HG03025 (cell line): ENCODE data around the gene GSG1.

Experiments
- ATAC-seq: cut with Tn5 transposase; IDR thresholded peaks from one replicate; pipeline ENCODE4 v1.9.1; 2021; ENCODE audit warnings: mild to moderate bottlenecking, moderate library complexity; ENCODE audit not compliant: unreplicated experiment, low FRiP score

GSG1 gene

DNA sequence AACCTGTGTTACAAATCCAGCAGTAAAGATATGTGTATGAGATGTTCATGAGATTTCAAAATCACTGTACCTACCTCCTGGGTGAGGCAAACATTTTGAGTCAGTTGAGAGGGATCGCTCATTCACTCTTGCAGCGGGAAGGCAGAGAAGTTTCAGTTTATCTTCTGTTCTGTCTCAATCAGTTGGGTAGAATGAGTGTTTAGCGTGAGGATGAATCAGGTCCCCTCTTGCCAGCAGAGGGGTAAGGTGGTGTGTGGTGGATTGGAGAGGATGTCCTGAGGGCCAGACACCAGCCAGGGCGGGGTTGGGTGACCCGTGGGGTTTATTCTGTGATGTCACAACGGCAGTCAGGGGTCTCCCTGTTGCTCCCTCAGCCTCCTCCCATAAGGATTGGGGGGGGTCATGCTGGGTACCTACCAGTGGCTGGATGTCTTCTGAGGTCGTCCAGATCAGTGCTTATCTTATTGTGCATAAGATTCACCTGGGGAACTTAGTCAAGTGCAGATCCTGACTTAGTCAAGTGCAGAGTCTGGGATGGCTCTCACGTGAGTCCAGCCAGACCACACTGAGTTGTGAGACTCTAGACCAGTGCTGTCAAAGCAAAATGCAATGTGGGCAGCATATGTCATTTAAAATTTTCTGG lies at the start of gene GSG1:
Gene GSG1, minus strand, starts transcription at position 277 of the 643 bp plus-strand sequence. Its CDS starts 155 bp downstream, at position 122.
- ATAC-seq = no peak

DNA sequence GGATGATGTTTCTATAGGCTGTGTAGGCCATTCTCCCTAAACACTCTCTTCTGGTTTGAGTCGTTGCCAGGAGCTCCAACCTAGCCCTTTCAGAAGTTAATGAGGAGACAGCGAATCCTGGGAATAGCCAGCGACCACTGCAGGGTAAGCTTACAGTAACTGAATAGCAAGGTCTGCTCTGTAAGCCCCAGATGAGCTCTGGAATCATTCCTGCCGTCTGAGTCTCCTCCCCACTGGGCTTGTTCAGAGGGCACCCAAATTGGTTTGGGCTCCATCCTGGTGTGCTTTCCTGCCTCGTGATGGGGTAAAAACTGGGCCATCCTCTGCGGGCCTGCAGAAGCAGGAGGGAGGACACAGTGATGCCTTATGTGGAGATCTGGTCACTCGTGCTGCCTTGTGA lies 49.7 kb upstream of the GSG1 start:
- no peak for ATAC-seq

DNA sequence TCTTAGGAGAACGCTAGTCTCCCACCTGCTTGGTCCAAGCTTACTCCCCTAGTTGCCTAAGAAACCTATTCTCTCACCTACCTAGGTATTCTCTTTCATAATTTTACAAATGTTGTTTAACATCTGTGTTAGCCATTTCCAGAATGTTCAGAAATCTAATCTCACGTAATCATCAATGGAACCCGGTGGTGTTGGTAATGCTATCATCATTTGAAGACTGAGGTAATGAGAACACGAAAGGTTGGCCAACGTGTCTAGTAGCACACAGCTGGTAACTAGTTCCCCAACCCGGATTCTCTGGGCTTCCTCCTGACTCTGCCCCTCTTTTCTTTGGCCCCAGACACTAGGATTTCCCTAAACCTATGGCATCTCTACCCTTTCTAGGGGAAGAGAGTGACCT lies 49.3 kb upstream of the GSG1 start:
- ATAC-seq = no peak

DNA sequence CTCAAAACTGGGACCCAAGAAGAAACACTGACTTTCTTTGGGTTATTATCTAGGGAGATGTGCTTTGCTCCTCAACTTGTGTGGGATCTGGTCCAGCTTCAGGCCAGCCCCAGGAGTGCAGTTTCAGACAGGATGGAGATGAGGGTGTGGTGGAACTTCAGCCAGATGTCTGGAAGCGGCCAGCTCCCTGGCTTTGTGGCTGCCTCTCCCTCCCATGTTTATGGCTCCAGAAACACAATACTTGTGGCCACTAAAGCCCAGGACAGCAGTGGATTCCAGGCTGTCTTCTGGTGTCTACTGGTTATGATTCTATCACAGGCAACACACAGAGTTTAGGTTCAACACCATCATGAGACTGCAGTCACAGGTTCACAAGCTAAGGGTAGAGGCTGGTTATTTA lies 48.8 kb upstream of the GSG1 start:
- ATAC-seq = no peak

DNA sequence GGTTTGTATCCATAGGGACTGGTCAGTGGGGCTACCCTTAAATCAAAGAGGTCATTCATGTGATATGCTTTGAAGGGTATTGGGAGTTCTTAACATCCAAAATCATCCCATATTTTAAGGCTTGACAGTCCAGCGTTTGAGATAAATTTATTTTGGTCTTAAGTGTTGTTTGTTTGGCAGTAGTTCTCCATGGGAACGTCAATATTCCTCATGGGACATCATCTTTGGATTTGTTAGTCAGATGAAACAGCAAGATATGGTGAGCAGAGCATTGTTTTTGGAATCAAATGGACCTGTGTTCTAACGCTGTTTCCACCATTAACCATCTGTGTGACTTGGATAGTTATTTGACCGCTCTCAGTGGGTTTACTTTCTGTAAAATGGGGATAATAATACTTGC lies 45.9 kb upstream of the GSG1 start:
- no peak for ATAC-seq

DNA sequence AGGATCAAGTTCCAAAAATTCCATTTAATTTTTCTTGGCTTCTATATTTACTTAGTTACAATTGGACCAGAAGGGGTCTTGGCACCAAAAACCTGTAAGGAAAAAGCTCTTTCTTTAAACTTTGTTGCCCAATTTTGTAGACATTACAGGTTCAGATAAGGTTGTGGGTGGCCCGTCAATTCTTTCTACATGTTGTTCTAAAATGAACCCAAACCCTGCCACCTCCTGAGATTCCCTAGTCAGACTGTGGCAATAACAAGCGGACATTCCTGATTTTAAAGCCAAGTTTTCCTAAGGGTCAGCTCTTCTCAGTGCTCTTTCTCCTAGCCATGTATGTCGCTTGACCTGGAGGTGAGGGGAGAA lies 45.0 kb upstream of the GSG1 start:
- ATAC-seq = no peak

DNA sequence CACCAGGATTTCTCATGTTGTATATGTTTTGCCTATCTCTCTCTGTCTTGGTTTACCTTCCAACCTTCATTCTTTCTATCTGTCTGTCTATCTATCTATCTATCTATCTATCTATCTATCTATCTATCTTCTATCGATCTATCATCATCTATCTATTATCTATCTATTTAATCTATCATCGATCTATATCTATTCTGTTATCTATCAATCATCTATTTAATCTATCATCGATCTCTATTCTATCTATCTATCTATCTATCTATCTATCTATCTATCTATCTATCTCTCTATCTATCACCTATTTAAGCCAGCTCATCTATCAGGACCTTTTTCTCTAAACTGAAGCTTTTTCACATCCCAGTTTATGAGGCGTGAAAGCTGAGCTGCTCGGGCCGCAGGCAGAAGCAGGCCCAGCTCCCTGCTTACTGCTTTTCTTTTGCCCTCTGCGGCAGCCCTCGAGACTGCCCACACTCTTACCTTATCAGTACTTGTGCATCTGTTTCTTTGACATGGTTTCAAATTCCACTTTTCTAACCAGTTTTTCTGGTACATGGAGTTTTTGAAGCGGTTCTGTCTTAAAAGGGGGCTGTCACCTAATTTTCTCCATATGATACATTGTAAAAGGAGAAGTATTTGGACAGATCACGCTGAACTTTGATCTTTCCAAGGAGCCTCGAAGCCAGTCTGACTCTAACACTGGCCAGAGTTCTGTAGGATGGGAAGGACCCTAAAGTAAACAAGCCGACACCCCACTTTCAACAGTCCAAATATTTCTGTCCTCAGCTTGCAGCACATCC lies 44.4 kb upstream of the GSG1 start:
- no peak for ATAC-seq

DNA sequence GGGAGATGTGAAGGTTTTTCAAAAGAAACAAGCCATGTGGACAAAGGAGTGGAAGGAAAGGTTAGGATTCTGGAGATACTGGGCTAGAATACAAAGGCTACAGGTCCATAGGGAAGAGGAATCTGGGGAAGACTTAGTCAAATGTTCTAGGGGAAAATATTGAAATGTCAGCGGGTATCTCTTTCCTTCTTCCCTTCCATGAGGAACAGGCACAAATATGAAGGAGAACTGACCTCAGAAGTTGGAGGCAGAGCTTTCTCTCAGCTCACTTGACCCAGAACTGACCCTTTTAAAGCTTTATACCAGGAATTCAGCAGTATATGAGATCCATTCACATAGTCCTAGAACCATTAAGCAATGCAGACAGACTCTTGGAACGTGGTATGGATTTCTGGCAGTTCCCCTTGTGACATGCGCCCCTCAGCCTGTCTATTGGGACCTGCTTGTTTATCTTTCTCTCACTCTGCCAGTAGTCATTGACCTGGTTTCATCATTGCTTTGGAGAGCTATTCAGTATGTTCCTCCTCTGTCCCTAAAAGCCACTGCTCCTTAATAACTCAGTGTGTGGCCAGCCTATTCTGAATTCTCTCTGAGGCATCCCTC lies 43.0 kb upstream of the GSG1 start:
- no peak for ATAC-seq

DNA sequence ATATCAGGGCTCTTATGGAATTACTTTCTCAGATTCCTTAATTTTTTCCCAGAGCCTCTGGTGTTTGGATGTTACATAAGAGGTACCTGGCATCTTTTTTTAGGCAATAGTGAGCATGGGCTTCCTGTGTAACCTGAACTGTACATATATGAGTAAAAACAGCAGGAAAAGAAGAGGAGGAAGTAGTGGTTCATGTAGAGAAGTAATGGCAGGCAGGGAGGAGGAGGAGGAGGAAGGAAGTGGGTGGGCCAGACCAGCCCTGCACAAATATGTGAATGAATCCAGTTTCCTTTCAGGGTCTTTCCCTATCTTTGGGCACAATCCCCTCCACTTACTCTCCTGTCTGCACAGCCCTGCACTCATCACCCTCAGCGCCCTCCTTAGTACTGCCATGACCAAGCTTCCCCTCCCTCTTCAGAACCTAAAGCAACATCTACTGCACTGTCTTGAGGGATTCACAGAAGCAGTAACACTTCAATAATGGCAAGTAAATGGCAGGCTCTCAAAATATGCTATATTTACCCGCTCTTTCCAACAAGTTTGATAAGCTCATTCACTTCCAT lies 40.9 kb upstream of the GSG1 start:
- ATAC-seq = no peak

DNA sequence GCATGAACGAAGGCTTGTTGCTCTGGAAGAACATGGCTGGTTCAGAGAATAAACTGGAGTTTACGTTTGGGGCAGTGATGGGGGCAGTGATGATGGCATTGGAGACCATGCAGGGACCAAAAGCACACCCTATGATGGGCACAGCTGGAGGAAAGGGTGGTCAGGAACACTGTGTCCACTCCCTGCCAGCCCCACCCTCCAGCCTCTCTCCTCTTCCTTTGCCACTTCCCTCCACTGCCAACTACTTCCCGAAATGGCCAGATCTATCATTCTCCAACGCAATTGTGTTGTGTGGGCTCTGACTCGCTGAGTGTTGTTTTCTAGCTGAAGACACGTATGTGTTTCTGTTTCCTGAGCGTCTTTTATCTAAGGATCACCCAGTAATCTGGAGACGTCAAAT lies 39.3 kb upstream of the GSG1 start:
- no peak for ATAC-seq

DNA sequence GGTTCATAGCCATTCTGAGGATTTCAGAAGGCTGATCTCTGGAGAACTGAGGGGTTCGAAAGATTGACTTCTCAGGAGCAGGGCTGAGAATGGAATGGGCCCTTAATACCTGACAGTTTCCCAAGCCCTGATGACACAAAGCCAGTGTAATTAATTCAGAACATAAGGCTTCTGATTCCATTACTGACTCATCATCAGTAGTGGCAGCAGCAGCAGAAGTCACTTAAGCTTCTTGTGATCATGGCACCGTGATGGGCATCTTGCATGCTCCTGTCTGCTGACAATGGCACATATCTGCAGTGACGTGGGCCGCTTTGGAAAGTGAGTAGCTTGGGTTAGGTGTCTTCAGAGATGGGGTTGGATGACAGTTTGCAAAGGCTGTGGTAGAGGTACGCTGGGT lies 38.2 kb upstream of the GSG1 start:
- ATAC-seq = no peak

DNA sequence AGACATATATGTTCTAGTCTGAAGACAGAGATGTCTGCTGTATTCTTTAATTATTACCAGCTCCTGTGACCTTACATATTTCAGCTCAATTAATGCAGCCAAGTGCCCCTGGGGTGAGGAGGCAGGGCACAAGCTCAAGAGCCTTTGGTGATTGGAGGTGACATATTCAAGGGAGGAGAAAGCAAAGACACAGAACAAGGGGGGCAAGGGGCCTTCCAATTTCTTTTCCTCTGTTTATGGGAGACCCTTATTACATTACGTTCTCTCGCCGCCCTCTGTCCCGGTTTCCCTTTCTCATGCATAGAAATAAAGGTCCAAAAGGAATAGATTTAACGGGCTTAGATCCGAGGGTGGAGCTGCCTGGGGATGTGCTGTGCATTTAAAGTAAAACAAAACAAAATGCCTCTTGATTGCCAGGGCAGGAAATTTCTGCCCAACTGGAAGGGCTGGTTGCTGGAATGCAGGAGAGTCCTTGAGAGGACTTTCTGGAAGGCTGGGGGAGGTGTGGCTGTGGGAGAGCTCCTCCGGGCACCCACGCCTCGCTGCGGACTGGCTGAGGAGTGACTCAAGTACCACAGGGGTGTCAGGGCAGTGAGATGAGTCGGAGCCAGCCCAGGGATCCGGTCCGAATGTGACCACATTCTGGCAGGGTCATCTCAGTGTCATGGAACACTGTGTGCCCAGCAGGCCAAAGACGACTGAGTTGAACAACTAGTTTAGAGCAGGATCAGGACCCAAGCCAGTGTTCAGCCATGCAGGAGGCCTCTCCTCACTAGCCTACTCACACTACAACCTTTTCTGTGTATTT lies 32.1 kb upstream of the GSG1 start:
- no peak for ATAC-seq

DNA sequence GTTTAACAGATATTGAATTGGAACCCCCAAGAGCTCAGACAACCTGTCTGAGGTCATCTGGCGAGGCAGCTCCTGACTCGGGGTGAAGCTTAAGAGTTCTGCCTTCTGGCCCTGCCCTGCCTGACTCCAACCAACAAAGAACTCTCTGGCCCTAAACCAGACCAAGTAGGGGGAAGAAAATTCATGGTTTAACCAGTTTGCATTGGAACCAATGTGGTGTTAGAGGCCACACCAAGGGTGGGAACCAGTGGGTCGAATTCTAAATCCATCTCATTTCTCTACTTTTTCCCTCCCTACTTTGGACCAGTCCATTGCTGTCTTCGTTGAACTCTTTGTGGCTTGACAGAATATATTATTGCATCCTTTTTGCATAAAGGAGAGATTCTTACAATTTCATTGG lies 30.4 kb upstream of the GSG1 start:
- no peak for ATAC-seq

DNA sequence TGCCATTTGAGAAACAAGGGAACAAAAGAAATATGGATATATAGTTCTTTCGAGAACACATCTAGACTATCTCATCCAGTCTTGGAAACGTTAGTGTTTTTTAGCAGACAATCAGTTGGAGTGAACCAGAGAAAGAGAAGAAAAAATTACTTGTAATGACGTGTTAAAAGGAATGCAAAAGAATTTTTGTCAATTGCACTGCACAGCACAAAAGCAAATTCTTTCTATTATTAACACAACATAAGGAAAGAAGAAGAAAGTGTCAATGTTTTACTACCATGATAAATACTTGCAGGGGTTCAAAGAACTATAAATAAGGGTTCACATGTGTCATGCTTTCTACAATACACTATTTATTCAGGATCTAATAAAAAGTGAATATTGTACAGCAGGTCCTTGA lies 27.5 kb upstream of the GSG1 start:
- ATAC-seq = no peak

DNA sequence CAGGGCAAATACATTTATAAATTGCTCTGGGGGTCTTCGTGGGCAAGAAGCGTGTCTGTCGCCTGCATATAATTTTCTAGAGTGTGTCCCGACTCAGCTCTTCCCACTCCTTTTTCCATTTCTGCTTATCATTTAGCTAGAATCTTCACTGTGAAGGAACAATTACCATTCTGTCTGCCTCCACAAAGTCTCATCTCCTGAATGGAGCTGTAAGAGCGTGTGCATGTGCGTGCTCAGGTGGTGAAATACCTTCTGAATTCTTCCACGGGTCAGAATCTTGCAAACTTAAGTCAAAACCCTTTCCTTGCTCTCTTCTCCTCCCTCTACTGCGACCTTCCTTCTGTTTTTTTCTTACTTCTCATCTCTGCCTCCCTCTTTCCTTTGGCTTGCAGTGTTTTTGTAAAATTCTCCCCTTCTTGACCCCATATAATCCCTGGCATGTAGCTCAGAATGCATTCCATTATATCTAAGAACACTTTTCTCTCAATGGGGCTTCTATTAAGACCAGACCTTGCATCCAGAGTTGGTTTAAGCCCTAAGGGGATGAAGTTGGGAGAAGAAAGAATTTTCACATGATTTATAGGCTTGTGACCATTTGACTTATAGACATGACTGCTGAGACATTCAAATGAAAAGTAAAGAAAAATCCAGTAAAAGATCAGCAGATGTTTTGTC lies 25.0 kb upstream of the GSG1 start:
- ATAC-seq = no peak

DNA sequence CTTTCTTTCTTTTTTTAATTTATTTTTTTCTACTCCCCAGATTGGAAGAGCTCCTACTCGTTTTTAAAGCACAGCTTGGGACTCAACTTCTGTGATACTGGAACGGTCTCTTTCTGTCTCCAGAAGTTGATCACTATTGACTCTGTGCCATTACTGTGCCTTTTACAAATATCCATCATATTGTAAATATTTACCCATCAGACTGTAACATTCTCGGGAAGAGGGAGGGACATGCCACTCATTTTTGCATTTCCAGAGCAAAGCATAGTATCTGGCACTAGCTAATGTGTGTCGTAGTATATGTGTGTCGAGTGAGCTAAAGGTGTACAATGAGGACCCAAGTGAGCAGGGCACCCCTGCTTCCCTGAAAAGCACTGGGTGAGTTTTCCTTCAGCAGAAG lies 24.0 kb upstream of the GSG1 start:
- ATAC-seq = no peak

DNA sequence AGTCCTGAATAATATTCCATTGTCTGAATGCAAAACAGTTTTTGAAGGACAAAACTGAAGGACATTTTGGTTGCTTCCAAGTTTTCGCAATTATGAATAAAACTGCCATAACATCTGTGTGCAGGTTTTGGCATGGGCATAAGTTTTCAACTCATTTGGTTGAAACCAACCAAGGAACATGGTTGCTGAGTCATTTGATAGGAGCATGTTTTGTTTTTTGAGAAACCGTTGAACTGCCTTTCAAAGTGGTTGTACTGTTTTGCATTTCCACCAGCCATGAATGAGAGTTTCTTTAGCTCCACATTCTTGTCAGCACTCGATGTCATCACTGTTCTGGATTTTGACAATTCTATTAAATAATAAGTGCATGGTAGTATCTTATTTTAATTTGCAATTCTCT lies 23.0 kb upstream of the GSG1 start:
- no peak for ATAC-seq

DNA sequence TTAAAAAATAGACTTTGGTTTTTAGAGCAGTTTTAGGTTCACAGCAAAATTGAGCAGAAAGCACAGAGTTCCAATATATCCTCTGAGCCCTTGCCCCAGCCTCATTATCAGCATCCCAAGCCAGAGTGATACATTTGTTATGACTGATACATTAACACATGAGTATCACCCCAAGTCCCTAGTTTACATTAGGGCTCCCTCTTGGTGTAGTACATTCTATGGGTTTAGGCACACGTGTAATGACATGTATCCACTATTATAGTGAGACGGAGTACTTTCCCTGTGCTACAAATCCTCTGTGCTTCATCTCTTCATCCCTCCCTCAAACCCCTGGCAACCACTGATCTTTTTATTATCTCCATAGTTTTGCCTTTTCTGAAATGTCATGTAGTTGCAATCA lies 22.5 kb upstream of the GSG1 start:
- no peak for ATAC-seq

DNA sequence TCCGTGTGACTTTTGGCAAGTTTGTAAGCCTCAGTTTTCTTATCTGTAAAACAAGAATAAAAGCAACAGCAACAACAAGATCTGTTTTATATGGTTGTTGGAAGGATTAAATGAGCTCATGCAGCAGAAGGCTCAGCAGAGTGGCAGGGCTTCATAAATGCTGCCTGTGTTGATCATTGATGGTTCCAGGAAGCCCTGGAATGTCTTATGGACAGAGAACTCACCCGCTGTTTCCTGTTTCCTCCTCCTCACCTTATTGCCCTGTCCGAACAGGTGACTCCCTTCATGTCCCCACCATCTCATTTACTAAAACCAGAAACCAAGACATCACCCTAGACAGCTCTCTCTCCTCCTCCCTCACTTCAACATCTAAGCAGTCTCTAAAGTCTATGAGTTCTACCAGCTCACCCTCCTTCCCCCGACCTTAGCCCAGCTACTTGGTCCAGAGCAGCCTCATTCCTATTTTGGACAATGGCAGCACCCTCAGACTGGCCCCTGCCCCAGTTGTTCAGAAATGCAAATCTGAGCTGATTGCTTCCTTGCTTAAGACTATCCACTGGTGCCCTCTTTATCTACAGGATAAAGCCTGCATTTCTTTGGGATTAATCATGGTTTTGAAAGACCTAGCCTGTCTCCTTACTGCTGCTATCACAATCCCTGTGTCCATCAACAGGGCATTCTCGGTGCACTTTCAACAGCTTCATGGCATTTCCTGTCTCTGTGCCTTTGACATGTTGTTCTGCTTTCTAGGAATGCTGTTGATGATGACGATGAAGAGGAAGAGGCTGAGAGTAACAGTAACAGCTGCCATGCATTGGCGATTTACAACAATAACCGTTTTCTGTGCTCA lies 21.4 kb upstream of the GSG1 start:
- no peak for ATAC-seq
